Uterus (tissue), 4 donors: ENCODE data around the gene INPP4A. TPM values are rescaled to one million over a fixed set of nuclear protein-coding genes. Genes with fewer than 3 reads are reported as not detected.

Experiments
- DNase-seq, 2 donors: peaks; one replicate each; pipeline ENCODE4 v3.0.0-alpha.2; 2019 to 2020
- H3K27ac ChIP-seq, 2 donors: fragments of 200-600 bp; sonication (generic); 1 replicate in 1 of 2; 2 replicates in 1 of 2; pipeline ENCODE4 v1.5.1; 2016 to 2018
- H3K27me3 ChIP-seq, 2 donors: fragments of 200-600 bp; sonication (generic); one replicate each; pipeline ENCODE4 v1.5.1; 2018 to 2019; ENCODE audit warnings: control low read depth in 1 of 2
- H3K36me3 ChIP-seq, 2 donors: fragments of 200-600 bp; sonication (generic); one replicate each; pipeline ENCODE4 v1.5.1; 2019; ENCODE audit warnings: control low read depth in 1 of 2
- H3K4me1 ChIP-seq, 2 donors: fragments of 200-600 bp; sonication (generic); one replicate each; pipeline ENCODE4 v1.5.1; 2018 to 2019; ENCODE audit warnings: control low read depth in 1 of 2
- H3K4me3 ChIP-seq, 2 donors: fragments of 200-600 bp; sonication (generic); 1 replicate in 1 of 2; 2 replicates in 1 of 2; pipeline ENCODE4 v1.5.1; 2018 to 2019; ENCODE audit warnings: mild to moderate bottlenecking in 1 of 2
- H3K9me3 ChIP-seq, 2 donors: fragments of 200-600 bp; sonication (generic); one replicate each; pipeline ENCODE4 v1.5.1; 2019; ENCODE audit warnings: control low read depth in 1 of 2
- POLR2A ChIP-seq, 2 donors: fragments of 450-650 bp; IDR thresholded peaks; one replicate each; pipeline ENCODE4 v1.6.1; 2016; ENCODE audit warnings: antibody characterized with exemption in 2 of 2, mild to moderate bottlenecking in 1 of 2, moderate library complexity in 1 of 2
- intact Hi-C: fragments of 100-400 bp; cut with DNase I; formaldehyde crosslinking; loops from one replicate; pipeline ENCODE4 v1.15.1; 2023; ENCODE audit warnings: low total_unique reads
- total RNA-seq, 4 donors: library from RNA; depleted of rRNA in 3 of 4; stranded (reverse); fragments of >200 nt in 3 of 4; gene quantifications; one replicate each; pipeline versions ENCODE4 v1.1.0 to v1.2.4, GENCODE V29; 2014 to 2023
- TF ChIP-seq, protein P1 (sequence below), 4 experiments: fragments of 200-600 bp in 2 of 4; fragments of 450-650 bp in 2 of 4; sonication (generic) in 2 of 4; IDR thresholded peaks; one replicate each; pipeline ENCODE4 v1.5.1; 2016 to 2019; ENCODE audit warnings: antibody characterized with exemption in 4 of 4, mild to moderate bottlenecking in 2 of 4, moderate library complexity in 1 of 4
- donor health status: DM: yes; HTN: yes; CAD: no.

The INPP4A gene
- total RNA-seq, 4 donors from 2014 or later, result 8.7 to 40.2 (median 35.2) TPM

DNA sequence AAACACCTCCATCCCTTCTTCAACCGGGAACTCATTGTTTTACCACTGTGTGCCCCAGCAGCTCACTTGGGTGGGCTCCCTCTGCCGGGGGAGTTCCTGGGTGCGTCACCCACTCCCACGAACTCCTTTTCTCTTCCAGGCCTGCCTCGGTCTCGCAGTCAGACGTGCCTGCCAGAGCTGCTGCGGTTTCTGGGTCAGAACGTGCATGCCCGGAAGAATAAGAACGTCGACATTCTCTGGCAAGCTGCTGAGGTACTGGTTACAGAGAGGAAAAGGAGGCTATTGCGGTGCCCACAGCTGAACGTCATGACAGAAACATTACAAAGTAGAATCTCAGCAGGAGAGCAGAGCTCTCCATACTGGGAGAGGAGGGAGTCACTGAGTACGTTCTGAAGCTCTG is 128.0 kb downstream of the INPP4A start:
- Histone ChIP-seq H3K4me3 (no peak overlapping the region), H3K27me3 (no peaks in the 10 kb centered on the region), H3K36me3 (no peaks in the 10 kb centered on the region), H3K27ac (no peak overlapping the region), H3K9me3 (no peaks in the 10 kb centered on the region), H3K4me1 (no peaks in the 10 kb centered on the region)
- no peak for TF ChIP-seq POLR2A (IDR thresholded peaks at IDR 0.05)
- TF ChIP-seq, protein P1, sequence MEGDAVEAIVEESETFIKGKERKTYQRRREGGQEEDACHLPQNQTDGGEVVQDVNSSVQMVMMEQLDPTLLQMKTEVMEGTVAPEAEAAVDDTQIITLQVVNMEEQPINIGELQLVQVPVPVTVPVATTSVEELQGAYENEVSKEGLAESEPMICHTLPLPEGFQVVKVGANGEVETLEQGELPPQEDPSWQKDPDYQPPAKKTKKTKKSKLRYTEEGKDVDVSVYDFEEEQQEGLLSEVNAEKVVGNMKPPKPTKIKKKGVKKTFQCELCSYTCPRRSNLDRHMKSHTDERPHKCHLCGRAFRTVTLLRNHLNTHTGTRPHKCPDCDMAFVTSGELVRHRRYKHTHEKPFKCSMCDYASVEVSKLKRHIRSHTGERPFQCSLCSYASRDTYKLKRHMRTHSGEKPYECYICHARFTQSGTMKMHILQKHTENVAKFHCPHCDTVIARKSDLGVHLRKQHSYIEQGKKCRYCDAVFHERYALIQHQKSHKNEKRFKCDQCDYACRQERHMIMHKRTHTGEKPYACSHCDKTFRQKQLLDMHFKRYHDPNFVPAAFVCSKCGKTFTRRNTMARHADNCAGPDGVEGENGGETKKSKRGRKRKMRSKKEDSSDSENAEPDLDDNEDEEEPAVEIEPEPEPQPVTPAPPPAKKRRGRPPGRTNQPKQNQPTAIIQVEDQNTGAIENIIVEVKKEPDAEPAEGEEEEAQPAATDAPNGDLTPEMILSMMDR (IDR thresholded peaks at IDR 0.05), result no peak
- intact Hi-C loops, result no loop called here
- no peak for DNase-seq

DNA sequence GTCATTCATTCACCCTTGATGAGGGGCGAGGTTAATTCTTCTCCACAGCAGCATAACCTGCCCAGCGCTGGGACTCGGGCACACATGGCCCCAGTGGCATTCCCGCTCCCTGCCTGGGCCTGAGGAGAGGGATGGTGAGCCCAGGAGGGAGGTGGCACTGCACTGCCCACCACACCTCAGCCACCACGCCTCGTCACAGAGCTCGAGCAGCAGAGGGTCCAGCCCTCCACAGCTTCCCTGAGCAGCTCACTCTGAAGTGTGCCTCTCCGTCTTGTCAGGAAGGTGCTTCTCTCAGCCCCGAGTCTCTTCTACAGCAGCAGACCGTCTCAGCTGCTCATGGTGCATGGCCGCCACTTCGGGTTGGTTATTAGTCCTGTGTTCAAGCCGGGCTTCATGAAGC is 128.8 kb downstream of the INPP4A start:
- H3K27ac ChIP-seq, result no peak overlapping the region
- H3K4me1 ChIP-seq, result no peaks in the 10 kb centered on the region
- H3K27me3 ChIP-seq, result no peaks in the 10 kb centered on the region
- intact Hi-C loops, result no loop called here
- no peaks in the 10 kb centered on the region for H3K9me3 ChIP-seq
- no peak for DNase-seq
- no peaks in the 10 kb centered on the region for H3K36me3 ChIP-seq
- no peak for TF ChIP-seq POLR2A (IDR thresholded peaks at IDR 0.05)
- TF ChIP-seq, protein P1 (IDR thresholded peaks at IDR 0.05), result no peak
- H3K4me3 ChIP-seq, result no peak overlapping the region

DNA sequence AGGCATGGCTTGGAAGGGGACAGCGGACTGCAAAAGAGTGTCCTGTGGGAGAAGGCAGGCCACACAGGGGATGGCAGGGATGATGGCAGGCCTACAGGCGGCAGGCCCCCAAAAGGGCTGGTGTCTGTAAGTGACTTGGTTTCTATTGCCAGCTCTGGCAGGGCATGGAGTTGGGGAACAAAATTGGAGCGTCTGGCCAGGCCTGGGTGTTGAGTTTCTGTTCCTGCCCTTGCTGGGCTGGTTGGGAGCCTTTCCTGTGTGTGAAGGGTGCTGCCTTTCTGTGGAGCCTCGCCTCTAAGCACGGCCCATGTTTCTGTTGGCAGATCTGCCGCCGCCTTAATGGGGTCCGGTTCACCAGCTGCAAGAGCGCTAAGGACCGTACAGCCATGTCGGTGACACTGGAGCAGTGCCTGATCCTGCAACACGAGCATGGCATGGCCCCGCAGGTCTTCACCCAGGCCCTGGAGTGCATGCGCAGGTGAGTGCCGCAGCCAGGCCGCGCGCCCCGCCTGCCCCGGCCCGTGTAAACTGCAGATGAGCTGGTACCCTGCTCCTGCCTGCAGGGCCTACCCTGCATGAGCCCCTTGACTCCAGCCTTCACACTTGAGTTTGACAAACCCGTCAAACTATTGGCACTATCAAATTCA is 132.1 kb downstream of the INPP4A start:
- TF ChIP-seq POLR2A (IDR thresholded peaks at IDR 0.05), result no peak
- TF ChIP-seq, protein P1 (IDR thresholded peaks at IDR 0.05), result no peak
- Histone ChIP-seq H3K4me1 (no peaks in the 10 kb centered on the region), H3K9me3 (no peaks in the 10 kb centered on the region), H3K4me3 (no peak overlapping the region), H3K27ac (no peak overlapping the region), H3K36me3 (no peaks in the 10 kb centered on the region), H3K27me3 (no peaks in the 10 kb centered on the region)
- intact Hi-C loops, result no loop called here
- no peak for DNase-seq

DNA sequence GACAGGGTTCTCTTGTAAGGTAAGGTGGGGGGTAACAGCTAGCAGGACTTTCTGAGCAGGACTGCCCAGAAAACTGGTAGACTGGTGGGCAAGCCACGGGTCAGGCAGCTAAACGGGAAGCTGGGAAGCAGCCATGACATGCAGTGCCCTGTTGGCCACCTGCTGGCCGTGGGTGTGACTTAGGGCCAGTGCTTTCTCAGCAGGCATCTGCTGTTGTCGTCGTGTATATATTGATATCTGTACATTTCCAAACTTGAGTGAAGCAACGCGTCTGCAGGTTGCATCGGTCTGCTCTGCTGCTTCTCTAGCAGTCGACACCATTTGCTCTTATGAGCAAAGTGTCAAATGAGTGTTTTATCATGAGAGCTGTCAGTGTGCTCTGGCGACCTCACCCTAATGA is 132.7 kb downstream of the INPP4A start:
- no peak for DNase-seq
- Histone ChIP-seq H3K36me3 (no peaks in the 10 kb centered on the region), H3K9me3 (no peaks in the 10 kb centered on the region), H3K27me3 (no peaks in the 10 kb centered on the region), H3K4me1 (no peaks in the 10 kb centered on the region), H3K27ac (no peak overlapping the region), H3K4me3 (no peak overlapping the region)
- intact Hi-C loops, result no loop called here
- no peak for TF ChIP-seq POLR2A (IDR thresholded peaks at IDR 0.05)
- TF ChIP-seq, protein P1 (IDR thresholded peaks at IDR 0.05), result no peak

DNA sequence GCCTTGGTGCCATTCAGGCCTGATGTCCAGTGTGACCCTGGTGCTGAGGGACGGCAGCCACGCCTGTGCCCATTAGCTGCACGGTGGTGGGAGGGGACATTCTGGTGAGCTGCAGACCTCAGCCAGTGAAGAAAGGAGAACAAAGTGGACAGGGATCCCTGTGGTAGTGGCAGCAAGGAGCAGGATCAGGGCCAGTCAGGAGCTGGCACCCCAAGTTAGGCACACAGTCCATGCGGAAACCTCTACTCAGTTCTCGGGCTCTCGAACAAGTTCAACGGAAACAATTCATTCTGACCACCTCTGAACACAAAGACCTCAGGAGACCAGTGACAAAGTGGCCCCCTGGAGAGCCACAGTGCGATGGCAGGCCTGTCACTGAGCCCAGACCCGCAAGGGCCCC is 133.6 kb downstream of the INPP4A start:
- DNase-seq, result no peak
- intact Hi-C loops, result no loop called here
- no peaks in the 10 kb centered on the region for H3K36me3 ChIP-seq
- H3K27me3 ChIP-seq, result no peaks in the 10 kb centered on the region
- H3K27ac ChIP-seq, result no peak overlapping the region
- H3K4me1 ChIP-seq, result no peaks in the 10 kb centered on the region
- H3K4me3 ChIP-seq, result no peak overlapping the region
- TF ChIP-seq POLR2A (IDR thresholded peaks at IDR 0.05), result no peak
- TF ChIP-seq, protein P1 (IDR thresholded peaks at IDR 0.05), result no peak
- H3K9me3 ChIP-seq, result no peaks in the 10 kb centered on the region
